GM10266 (cell line): ENCODE data around the gene STOML2.

Experiments
- DNase-seq: peaks from one replicate; pipeline ENCODE4 v3.0.0; 2012; ENCODE audit errors: extremely low spot score
- TF ChIP-seq, protein P1 (sequence below): IDR thresholded peaks from 2 replicates; pipeline ENCODE4 v1.5.1; 2012; ENCODE audit warnings: mild to moderate bottlenecking, low read depth; ENCODE audit not compliant: control insufficient read depth, insufficient read depth; ENCODE audit errors: missing control alignments

Gene STOML2

DNA sequence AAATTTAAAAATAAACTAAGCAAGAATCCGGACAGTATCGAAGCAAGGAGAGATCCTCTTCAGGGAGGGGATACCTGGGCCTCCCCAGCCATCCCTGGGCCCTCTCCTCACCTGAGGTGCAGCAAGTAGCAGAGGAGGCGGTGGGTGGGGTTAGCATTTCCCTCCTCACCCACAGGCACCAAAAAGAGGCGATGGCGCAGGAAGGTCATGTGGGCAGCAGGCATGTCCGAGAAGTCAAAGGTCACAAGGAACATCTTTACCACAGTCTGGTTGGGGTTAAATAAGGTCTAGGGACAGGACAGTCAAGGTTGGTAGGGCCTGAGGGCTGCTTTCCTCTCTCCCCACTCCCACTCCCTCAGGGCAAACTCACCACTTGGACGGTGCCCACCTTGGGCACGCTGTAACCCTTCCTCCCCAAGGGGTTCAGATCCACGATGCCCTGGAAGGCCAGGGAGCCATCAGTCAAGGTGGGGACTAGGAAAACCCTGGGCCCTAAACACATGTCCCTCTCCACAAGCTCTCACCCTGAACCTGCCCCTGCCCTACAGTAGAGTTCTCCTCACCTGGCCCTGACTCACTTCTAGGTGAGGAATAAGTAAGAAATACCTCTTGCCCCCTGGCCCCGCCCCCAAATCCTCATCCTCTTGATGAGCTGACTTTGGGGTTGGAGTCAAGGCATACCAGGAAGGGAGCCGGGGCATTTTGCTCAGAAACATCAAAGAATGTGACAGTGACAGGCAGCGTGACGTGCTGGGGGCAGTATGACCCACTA is 2.8 kb upstream of the STOML2 start:
- TF ChIP-seq, protein P1, sequence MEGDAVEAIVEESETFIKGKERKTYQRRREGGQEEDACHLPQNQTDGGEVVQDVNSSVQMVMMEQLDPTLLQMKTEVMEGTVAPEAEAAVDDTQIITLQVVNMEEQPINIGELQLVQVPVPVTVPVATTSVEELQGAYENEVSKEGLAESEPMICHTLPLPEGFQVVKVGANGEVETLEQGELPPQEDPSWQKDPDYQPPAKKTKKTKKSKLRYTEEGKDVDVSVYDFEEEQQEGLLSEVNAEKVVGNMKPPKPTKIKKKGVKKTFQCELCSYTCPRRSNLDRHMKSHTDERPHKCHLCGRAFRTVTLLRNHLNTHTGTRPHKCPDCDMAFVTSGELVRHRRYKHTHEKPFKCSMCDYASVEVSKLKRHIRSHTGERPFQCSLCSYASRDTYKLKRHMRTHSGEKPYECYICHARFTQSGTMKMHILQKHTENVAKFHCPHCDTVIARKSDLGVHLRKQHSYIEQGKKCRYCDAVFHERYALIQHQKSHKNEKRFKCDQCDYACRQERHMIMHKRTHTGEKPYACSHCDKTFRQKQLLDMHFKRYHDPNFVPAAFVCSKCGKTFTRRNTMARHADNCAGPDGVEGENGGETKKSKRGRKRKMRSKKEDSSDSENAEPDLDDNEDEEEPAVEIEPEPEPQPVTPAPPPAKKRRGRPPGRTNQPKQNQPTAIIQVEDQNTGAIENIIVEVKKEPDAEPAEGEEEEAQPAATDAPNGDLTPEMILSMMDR = no peak
- peak; percentile 3 for DNase-seq

DNA sequence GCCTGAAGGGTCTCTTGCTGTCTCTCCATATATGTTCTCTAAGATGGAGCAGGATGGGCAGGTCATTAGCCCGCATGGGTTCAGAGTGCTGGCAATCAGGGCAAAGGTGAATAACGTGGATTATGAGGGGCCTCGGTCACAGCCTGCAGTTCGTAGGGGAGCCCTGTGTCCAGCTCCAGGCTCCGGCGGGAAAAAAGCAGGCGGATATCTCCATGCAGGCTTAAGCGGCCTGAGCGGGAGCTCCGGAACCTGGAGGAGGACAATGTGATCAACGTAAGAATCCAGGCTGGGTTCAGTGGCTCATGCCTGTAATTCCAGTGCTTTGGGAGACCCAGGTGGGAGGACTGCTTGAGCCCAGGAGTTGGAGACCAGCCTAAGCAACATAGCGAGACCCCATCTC is 2.2 kb upstream of the STOML2 start:
- TF ChIP-seq, protein P1 = no peak
- DNase-seq = no peak

DNA sequence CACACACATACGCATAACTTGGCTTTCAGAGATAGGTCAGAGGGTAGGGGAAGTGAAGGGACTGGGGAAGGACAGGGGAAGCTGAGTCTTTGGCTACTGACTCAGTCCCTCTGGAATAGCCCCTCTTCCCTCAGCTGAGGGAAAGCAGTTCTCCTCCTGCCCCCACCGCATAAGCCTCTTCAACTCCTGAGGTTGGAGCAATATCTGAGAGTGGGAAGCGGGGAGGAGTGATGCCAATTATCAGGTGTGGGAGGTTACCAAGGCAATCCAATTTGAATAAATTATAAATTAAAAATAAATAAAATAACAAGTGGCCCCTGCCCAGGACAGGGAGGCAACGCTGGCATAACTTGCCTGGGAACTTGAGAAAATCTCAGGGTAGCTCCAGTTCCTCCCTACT is 1.7 kb upstream of the STOML2 start:
- peak; percentile 1 for DNase-seq
- TF ChIP-seq, protein P1 = no peak

DNA sequence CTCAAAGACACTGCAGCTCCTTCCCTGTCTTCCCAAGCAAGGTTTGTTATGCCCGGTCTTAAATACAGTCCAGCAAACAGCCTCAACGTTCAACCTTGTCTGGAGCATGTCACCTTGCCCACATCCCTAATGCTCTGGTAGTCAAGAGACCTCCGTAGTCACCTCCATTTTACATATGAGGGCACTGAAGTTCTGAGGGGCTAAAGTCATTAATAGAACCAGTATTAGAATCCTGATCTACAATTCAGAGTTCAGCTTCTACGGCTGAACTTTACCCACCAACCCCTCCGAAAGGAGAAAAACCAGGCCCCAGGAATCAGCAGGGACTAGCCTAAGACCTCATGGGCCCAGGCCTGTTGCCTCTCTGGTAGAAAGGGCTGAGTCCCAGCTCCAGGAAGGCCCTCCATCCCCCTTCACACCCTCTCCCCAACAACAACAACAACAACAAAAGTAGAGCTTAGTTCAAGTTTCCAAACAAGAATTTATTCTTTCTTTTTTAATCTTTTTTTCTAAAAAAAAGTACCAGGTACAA is 795 bp upstream of the STOML2 start:
- TF ChIP-seq, protein P1 = no peak
- no peak for DNase-seq

DNA sequence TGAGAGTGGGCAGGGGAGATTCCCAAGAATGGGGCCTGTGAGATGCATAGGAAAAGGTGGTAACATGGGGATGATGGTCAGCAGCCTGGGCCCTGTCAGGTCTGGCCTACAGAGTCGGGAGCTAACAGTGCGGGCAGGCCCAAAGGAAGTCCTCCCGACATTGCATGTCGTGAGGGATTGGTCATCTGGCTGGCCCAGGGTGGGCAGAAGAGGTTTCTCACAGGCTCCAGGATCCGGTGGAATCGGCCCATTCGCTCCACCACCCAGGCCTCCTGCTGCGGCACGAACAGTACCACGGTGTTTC is 514 bp downstream of the STOML2 start:
- TF ChIP-seq, protein P1 = no peak
- no peak for DNase-seq

DNA sequence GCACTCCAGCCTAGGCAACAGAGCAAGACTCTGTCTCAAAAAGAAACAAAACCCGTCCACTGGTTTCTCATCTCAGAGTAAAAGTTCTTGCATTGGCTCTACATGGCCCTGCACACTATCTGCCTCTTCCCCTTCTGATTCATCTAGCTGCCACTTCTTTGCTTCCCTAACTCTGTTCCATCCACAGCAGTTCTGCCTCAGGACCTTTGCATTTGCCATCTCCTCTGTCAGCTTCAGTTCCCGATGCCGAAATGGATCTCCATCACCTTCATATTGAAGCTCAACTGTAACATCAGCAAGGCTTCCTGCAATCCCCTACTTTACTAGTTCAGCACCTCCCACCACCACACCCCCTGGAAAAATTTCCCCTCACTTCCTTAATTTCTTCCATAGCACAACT is 5.4 kb downstream of the STOML2 start:
- DNase-seq = no peak
- TF ChIP-seq, protein P1 = no peak

DNA sequence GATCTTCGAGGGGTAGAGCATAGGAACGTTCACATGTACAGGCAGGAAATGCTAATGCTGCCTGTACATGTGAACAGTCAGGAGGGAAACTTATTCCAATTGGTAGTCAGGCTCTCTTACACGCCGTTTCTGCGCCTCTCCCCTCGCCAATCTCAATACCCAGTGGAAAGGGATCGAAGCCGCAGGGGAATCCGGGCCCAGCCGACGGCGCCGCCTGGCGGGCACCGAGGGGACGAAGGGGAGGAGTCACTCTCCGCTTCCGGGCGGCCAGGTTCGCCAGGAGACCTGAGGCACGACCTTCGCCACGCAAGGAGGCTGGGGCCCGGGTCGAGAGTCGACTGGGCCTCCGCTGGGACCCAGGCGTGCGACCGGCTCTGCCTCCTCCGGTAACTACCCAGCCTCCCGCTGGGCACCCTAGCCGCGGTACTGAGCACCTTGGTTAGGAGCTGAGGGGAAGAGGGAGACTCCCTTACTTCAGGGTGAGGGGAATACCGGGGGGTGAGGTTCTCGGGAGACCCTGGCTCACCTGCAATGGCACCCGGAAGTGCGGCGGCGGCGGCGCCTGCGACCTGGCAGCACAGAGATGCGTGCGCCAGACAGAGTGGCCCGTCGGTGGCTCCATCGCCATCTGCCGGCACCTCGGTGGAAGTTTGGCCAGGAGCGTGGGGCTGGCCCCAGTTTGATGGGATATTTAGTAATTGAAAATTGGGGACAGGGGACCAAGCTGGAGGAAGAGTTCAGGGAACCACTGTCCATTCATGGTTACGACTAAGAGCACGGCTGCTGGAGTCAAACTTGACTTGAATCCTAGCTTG is 6.7 kb downstream of the STOML2 start, which contains the start of gene PIGO:
PIGO (minus strand) TSS at position 557 of the 815 bp plus-strand sequence. CDS start 1,026 bp downstream, outside the sequence.
- TF ChIP-seq, protein P1 = peak; percentile 95
- DNase-seq = peak; percentile 86
